ENCODE results near the gene ETV7. TPM values are rescaled to one million over a fixed set of nuclear protein-coding genes. Genes with fewer than 3 reads are reported as not detected.
"Not testable (repeated sequence)": the region's sequence is repeated elsewhere in the genome, so short reads cannot be mapped to it uniquely, and the experiment has no call there.

Gene ETV7
- total RNA-seq, 6 experiments from 2014 or later = 0.19 to 4.6 (median 0.55) TPM; not detected in 1

- intact Hi-C loops (cut with DNase I) = no loop called here
- TF ChIP-seq POLR2A (IDR thresholded peaks at IDR 0.05) = no peak
- TF ChIP-seq CTCF (IDR thresholded peaks at IDR 0.05) = no peak
- no peak overlapping the region for H3K27ac ChIP-seq
- no peak overlapping the region for H3K4me3 ChIP-seq
- DNase-seq (no peak), ATAC-seq (no peak)
- H3K9me3 ChIP-seq = no peaks in the 10 kb centered on the region
- WGBS (ENCODE audit: insufficient coverage, low coverage, low lambda C conversion rate, missing lambda C conversion rate) = 98% methylated on average over 4 of the region's 4 CpGs
- H3K27me3 ChIP-seq = no peaks in the 10 kb centered on the region
- H3K36me3 ChIP-seq = no peaks in the 10 kb centered on the region
- H3K4me1 ChIP-seq = peaks cover 0 to 13% (median 0%) of the 10 kb centered on the region in 4 donors
These were observed 26.3 kb upstream of the ETV7 start for GRCh38 chr6:36413489-36414480.

GRCh38 chr6:36409718-36410117 is 22.2 kb upstream of the ETV7 start:
- ATAC-seq; DNase-seq; intact Hi-C loops (cut with DNase I); H3K4me3 ChIP-seq; H3K4me1 ChIP-seq; H3K27me3 ChIP-seq; H3K9me3 ChIP-seq; H3K36me3 ChIP-seq; H3K27ac ChIP-seq: not testable (repeated sequence)
- WGBS (ENCODE audit: insufficient coverage, low coverage, low lambda C conversion rate, missing lambda C conversion rate) = 71% methylated on average over 5 of the region's 5 CpGs

DNA sequence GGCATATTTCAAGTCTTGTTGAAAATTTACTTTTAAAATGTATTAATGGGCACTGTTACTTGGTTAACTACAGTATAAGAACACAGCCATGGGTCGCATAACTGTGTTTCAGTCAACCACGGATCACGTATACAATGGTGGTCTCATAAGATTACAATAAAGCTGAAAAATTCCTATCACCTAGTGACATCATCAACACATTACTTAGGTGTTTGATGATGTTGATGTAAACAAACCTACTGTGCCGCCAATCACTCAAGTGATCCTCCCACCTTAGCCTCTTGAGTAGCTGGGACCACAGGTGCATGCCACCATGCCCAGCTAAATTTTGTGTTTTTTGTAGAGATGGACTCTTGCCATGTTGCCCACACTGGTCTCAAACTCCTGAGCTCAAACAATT is 16.7 kb upstream of the ETV7 start:
- 92% methylated on average over 3 of the region's 4 CpGs for WGBS (ENCODE audit: insufficient coverage, low coverage, low lambda C conversion rate, missing lambda C conversion rate)
- no peaks in the 10 kb centered on the region for H3K36me3 ChIP-seq

DNA sequence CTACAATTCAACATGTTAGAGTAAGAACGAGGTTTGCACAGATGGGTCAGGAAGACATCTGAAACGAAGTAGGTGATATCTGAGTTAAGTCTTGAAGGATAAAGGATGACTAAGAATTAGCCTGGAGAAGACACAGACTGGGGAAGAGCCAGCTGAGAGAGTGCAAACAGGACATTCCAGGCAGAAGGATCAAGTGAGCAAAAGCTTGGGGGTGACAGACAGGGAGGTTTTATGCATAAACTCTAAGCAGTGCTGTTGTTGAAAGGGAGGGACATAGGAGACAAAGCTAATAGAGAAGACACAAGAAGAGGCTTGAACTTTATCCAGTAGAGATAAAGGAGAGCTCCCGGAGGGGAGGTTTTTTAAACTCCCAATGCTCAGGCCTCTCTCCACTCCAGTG is 15.0 kb upstream of the ETV7 start:
- Histone ChIP-seq H3K4me1 (no peaks in the 10 kb centered on the region), H3K4me3 (no peak overlapping the region), H3K27me3 (no peaks in the 10 kb centered on the region), H3K27ac (no peak overlapping the region), H3K36me3 (no peaks in the 10 kb centered on the region), H3K9me3 (no peaks in the 10 kb centered on the region)
- TF ChIP-seq CTCF (IDR thresholded peaks at IDR 0.05) (no peak), POLR2A (IDR thresholded peaks at IDR 0.05) (no peak)
- no peak for ATAC-seq
- intact Hi-C loops (cut with DNase I) = no loop called here
- DNase-seq = no peak
- 74% methylated on average over 3 of the region's 3 CpGs for WGBS (ENCODE audit: insufficient coverage, low coverage, low lambda C conversion rate, missing lambda C conversion rate)

More for the DNA sequence above, 16.7 kb upstream of the ETV7 start:
- no peaks in the 10 kb centered on the region for H3K9me3 ChIP-seq
- intact Hi-C loops (cut with DNase I) = no loop called here
- no peaks in the 10 kb centered on the region for H3K27me3 ChIP-seq
- H3K27ac ChIP-seq = no peak overlapping the region
- no peak for DNase-seq
- ATAC-seq = no peak
- H3K4me3 ChIP-seq = no peak overlapping the region
- TF ChIP-seq CTCF (IDR thresholded peaks at IDR 0.05) (no peak), POLR2A (IDR thresholded peaks at IDR 0.05) (no peak)
- H3K4me1 ChIP-seq = no peaks in the 10 kb centered on the region

DNA sequence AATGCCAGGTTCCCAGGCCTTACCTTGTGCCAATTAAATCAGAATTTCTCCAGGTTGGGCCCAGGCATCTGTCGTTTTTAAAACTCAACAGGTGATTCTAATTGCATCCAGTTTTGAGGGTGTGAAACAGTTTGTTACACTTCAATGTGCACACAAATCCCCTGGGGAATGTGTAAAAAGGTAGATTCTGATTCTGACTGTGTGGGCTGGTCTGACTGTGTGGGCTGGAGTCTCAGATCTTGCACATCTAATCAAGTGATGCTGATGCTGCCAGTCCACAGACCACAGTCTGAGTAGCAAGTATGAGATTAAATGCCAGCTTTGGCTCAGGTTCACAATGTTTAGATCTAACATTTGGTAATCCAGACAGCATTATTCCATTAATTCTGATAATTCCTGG is 12.5 kb upstream of the ETV7 start:
- ATAC-seq = no peak
- intact Hi-C loops (cut with DNase I) = no loop called here
- DNase-seq = no peak
- Histone ChIP-seq H3K36me3 (no peaks in the 10 kb centered on the region), H3K4me1 (no peaks in the 10 kb centered on the region), H3K27me3 (no peaks in the 10 kb centered on the region), H3K4me3 (no peak overlapping the region), H3K9me3 (no peaks in the 10 kb centered on the region), H3K27ac (no peak overlapping the region)
- no peak for TF ChIP-seq POLR2A (IDR thresholded peaks at IDR 0.05)
- no peak for TF ChIP-seq CTCF (IDR thresholded peaks at IDR 0.05)
- 44% methylated on average over 1 of the region's 1 CpG for WGBS (ENCODE audit: insufficient coverage, low coverage, low lambda C conversion rate, missing lambda C conversion rate)

Data from right lobe of liver (tissue), 6 donors.